GF-D8 (cell line): ENCODE data around the gene TDRD9.
"Not testable (repeated sequence)": the region's sequence is repeated elsewhere in the genome, so short reads cannot be mapped to it uniquely, and the experiment has no call there.

Experiments
- DNase-seq: peaks from one replicate; lab custom pipeline; 2025; lab: John Stamatoyannopoulos, UW

TDRD9 gene

GRCh38 chr14:103920981-103921854 lies 7.0 kb upstream of the TDRD9 start:
- DNase-seq, result peak; percentile 36

- DNase-seq, result not testable (repeated sequence)
Observed at GRCh38 chr14:103921855-103922200, 6.4 kb upstream of the TDRD9 start.

- peak; percentile 17 for DNase-seq
Observed at GRCh38 chr14:103923863-103924262, 4.4 kb upstream of the TDRD9 start.

GRCh38 chr14:103925316-103925715 lies 2.9 kb upstream of the TDRD9 start:
- DNase-seq, result no peak

- no peak for DNase-seq
Observed at GRCh38 chr14:103927566-103927965, 690 bp upstream of the TDRD9 start.

- no peak for DNase-seq
Observed at GRCh38 chr14:103930051-103930604, 1.9 kb downstream of the TDRD9 start.

GRCh38 chr14:103931422-103931821 lies 3.2 kb downstream of the TDRD9 start:
- DNase-seq, result peak; percentile 79

GRCh38 chr14:103932791-103933490 lies 4.7 kb downstream of the TDRD9 start:
- no peak for DNase-seq

GRCh38 chr14:103935102-103935501 lies 6.8 kb downstream of the TDRD9 start:
- DNase-seq, result no peak

GRCh38 chr14:103941462-103941861 lies 13.2 kb downstream of the TDRD9 start:
- DNase-seq, result no peak

- DNase-seq, result no peak
Observed at GRCh38 chr14:103941973-103942736, 13.9 kb downstream of the TDRD9 start, which contains the start of gene RD3L. TSS of gene RD3L (minus strand) at chr14:103942529. CDS start at chr14:103941695, 834 bp downstream.

GRCh38 chr14:103943673-103944072 lies 15.4 kb downstream of the TDRD9 start:
- DNase-seq, result no peak

GRCh38 chr14:103946975-103947374 lies 18.7 kb downstream of the TDRD9 start:
- DNase-seq, result no peak

GRCh38 chr14:103948442-103948841 lies 20.2 kb downstream of the TDRD9 start:
- DNase-seq, result no peak

- no peak for DNase-seq
Observed at GRCh38 chr14:103949131-103949790, 21.0 kb downstream of the TDRD9 start.

- DNase-seq, result no peak
Observed at GRCh38 chr14:103960457-103961055, 32.3 kb downstream of the TDRD9 start.

- no peak for DNase-seq
Observed at GRCh38 chr14:103961928-103962578, 33.8 kb downstream of the TDRD9 start.

- DNase-seq, result no peak
Observed at GRCh38 chr14:103966631-103967030, 38.4 kb downstream of the TDRD9 start.

- no peak for DNase-seq
Observed at GRCh38 chr14:103969961-103970360, 41.7 kb downstream of the TDRD9 start.

- DNase-seq, result no peak
Observed at GRCh38 chr14:103973354-103973753, 45.1 kb downstream of the TDRD9 start.

- DNase-seq, result no peak
Observed at GRCh38 chr14:103974575-103974974, 46.3 kb downstream of the TDRD9 start.
